ENCODE measurements around the gene TAMM41. TPM values are rescaled to one million over a fixed set of nuclear protein-coding genes. Genes with fewer than 3 reads are reported as not detected.
A peak's percentile ranks its signal among the peaks of the same experiment; 100 is the strongest.

The TAMM41 gene
- total RNA-seq, 1 donor from 2014 or later, result 27.5 TPM

DNA sequence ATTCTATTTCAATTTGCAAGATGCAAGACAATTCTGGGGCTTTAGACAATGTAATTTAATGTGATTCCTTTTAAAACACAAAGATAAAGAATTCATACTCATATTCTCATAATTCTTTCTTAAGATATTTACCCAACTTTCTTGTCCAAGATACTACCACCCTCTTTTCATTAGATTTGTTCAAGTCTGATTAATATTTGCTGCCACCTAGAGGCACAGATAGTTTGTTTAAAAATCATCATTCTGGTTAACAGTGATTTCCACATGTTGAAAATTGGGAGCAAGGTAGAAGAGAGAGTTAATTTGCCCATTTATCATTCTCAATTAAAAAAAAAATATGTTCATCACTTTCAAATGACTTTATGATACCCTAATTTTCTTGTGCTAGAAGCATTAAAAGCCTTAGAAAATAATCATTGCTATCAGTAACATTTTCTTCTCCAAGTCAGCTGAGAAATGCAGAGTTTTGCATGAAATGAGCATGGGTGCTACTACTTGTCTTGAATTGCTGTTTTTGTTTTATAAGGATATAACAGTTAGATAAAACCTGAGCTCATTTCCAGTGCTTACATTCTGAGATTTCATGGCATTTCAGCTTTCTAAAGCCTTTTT is 11.6 kb downstream of the TAMM41 start:
- Histone ChIP-seq H3K4me3 (no peak overlapping the region), H3K9me3 (no peaks in the 10 kb centered on the region), H3K27ac (no peak overlapping the region), H3K4me1 (no peaks in the 10 kb centered on the region), H3K36me3 (peaks cover 0 to 68% of the 10 kb centered on the region in 2 donors), H3K27me3 (no peaks in the 10 kb centered on the region)
- TF ChIP-seq POLR2A (IDR thresholded peaks at IDR 0.05), result no peak
- TF ChIP-seq, protein P1, sequence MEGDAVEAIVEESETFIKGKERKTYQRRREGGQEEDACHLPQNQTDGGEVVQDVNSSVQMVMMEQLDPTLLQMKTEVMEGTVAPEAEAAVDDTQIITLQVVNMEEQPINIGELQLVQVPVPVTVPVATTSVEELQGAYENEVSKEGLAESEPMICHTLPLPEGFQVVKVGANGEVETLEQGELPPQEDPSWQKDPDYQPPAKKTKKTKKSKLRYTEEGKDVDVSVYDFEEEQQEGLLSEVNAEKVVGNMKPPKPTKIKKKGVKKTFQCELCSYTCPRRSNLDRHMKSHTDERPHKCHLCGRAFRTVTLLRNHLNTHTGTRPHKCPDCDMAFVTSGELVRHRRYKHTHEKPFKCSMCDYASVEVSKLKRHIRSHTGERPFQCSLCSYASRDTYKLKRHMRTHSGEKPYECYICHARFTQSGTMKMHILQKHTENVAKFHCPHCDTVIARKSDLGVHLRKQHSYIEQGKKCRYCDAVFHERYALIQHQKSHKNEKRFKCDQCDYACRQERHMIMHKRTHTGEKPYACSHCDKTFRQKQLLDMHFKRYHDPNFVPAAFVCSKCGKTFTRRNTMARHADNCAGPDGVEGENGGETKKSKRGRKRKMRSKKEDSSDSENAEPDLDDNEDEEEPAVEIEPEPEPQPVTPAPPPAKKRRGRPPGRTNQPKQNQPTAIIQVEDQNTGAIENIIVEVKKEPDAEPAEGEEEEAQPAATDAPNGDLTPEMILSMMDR (IDR thresholded peaks at IDR 0.05), result peak in 2 of 3 experiments; percentile 32 to 44
- TF ChIP-seq POLR2AphosphoS5 (IDR thresholded peaks at IDR 0.05; ENCODE audit: insufficient read depth in 1 of 2, low read depth in 1 of 2), result no peak
- intact Hi-C loops (cut with DNase I), result no loop called here
- no peak for DNase-seq (ENCODE audit: extremely low spot score in 2 of 2)

DNA sequence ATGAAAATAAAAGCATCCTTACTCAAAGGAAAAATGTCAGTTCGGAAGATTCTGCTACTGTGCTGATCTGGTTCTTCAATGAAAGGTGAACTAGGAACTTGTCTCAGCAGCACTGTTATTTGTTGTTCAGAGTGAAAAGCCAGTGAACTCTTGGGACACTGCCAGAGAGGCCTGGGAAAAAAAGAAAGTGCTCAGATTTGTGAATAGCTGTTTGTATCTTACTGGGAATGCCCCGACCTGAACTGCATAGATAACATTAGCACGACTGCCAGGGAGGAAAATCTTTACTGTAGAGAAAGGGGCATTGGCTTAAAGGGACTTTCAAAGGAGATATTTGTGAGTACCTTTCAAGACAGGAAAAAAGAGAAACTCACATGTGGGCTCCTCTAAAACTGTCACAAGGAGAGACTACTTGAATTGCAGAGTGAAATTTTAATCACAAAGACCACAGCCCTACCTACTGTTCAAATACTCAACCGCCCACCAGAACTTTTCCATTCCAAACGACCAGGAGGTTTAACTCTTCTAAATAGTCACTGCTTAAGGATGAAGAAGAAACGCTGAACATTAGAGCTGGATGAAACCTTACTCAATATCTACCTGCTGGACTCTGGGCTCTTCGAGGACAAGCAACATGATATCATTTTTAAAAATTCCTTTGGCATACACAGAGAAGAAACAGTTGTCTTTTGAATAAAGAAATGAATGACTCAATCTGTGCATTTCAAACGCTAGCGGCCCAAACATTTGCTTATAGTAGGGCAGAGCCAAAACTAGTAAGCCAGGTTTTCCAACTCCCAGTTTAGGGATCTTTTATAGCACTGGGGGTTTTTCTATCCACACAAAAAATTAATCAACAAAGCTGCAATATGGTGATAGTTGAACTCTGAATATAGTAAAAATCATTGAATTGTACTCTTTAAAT is 13.4 kb downstream of the TAMM41 start:
- DNase-seq (ENCODE audit: extremely low spot score in 2 of 2), result no peak
- no peaks in the 10 kb centered on the region for H3K9me3 ChIP-seq
- H3K36me3 ChIP-seq, result peaks cover 0 to 67% of the 10 kb centered on the region in 2 donors
- no peaks in the 10 kb centered on the region for H3K27me3 ChIP-seq
- H3K27ac ChIP-seq, result no peak overlapping the region
- TF ChIP-seq, protein P1 (IDR thresholded peaks at IDR 0.05), result no peak
- no peak for TF ChIP-seq POLR2A (IDR thresholded peaks at IDR 0.05)
- TF ChIP-seq POLR2AphosphoS5 (IDR thresholded peaks at IDR 0.05; ENCODE audit: insufficient read depth in 1 of 2, low read depth in 1 of 2), result no peak
- H3K4me1 ChIP-seq, result no peaks in the 10 kb centered on the region
- H3K4me3 ChIP-seq, result no peak overlapping the region
- intact Hi-C loops (cut with DNase I), result no loop called here

DNA sequence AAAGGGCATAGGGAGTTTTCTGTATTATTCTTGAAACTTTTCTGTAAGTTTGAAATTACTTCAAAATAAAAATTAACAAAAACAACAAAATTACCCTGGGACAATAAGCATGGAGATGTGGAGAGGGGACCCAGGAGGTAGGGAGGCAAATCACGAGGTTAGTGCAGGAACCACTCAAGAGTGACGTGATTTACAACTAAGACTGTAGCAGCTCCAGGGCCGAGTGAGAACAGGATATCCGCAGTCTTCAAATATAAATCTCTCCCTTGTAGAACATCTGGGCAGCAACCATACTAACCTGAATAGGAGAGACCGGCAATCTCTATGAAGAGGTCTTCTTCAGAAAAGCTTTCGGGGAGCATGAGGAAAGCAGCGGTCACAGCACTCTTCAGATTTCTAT is 17.3 kb downstream of the TAMM41 start:
- H3K36me3 ChIP-seq, result peaks cover 0 to 61% of the 10 kb centered on the region in 2 donors
- TF ChIP-seq POLR2AphosphoS5 (IDR thresholded peaks at IDR 0.05; ENCODE audit: insufficient read depth in 1 of 2, low read depth in 1 of 2) (no peak), POLR2A (IDR thresholded peaks at IDR 0.05) (no peak)
- TF ChIP-seq, protein P1 (IDR thresholded peaks at IDR 0.05), result no peak
- no peaks in the 10 kb centered on the region for H3K9me3 ChIP-seq
- H3K4me3 ChIP-seq, result no peak overlapping the region
- no peak for DNase-seq (ENCODE audit: extremely low spot score in 2 of 2)
- H3K27me3 ChIP-seq, result no peaks in the 10 kb centered on the region
- intact Hi-C loops (cut with DNase I), result no loop called here
- H3K27ac ChIP-seq, result no peak overlapping the region
- no peaks in the 10 kb centered on the region for H3K4me1 ChIP-seq

DNA sequence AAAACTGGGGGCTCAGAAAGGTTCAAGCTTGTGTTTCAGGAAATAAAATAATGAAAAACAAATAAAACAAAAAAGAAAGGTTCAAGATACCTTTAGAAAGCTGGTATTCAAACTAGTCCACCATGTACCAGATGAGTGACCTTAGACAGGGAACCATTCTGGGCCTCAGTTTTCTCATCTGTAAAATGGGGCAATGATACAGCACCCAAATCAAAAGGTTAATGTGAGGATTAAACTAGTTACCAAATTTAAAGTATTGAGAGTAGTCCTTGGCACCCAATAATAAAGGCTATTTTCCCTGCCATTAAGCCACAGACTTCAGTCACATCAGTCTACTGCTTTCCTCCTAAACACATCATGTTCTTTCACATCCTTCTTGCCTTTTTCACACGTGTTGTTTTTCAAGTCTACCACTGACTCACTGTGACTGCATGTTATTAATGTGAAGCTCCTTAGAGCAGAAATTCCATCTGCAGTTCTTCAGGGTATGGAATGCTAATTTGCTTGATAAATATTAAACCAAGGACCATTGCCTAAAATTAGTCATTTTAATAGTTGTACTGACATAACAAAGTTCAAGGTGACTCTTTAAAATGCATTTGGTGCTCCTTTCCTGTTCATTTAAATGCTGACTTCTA is 19.9 kb downstream of the TAMM41 start:
- H3K36me3 ChIP-seq, result peaks cover 0 to 48% of the 10 kb centered on the region in 2 donors
- TF ChIP-seq, protein P1 (IDR thresholded peaks at IDR 0.05), result no peak
- TF ChIP-seq POLR2A (IDR thresholded peaks at IDR 0.05), result no peak
- TF ChIP-seq POLR2AphosphoS5 (IDR thresholded peaks at IDR 0.05; ENCODE audit: insufficient read depth in 1 of 2, low read depth in 1 of 2), result no peak
- intact Hi-C loops (cut with DNase I), result no loop called here

More for the DNA sequence above, 19.9 kb downstream of the TAMM41 start:
- Histone ChIP-seq H3K4me3 (no peak overlapping the region), H3K9me3 (no peaks in the 10 kb centered on the region), H3K4me1 (no peaks in the 10 kb centered on the region), H3K27ac (no peak overlapping the region), H3K27me3 (no peaks in the 10 kb centered on the region)
- no peak for DNase-seq (ENCODE audit: extremely low spot score in 2 of 2)
